Measurements from ENCODE around the gene FAM117B.
"Not testable (repeated sequence)": the region's sequence is repeated elsewhere in the genome, so short reads cannot be mapped to it uniquely, and the experiment has no call there.

Gene FAM117B

DNA sequence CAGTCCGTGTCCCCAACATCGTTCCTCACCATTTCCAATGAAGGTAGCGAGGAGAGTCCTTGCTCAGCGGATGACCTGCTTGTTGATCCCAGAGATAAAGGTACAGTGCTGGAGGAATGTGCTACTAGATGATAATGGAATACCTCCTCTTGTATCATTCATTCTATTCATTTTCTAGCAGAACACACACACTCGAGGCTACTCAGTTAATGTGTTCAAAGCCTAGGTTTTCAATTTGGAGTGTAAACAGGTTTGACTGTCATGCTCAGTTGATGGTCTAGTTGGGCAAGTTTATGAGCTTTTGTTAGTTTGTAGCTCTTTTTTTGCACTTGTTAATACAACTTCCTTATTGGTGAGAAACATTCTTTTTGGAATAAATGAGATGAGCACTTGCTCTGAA lies 122.6 kb downstream of the FAM117B start:
- DNase-seq (ENCODE audit: low read depth in 2 of 2, low spot score in 1 of 2): no peak

DNA sequence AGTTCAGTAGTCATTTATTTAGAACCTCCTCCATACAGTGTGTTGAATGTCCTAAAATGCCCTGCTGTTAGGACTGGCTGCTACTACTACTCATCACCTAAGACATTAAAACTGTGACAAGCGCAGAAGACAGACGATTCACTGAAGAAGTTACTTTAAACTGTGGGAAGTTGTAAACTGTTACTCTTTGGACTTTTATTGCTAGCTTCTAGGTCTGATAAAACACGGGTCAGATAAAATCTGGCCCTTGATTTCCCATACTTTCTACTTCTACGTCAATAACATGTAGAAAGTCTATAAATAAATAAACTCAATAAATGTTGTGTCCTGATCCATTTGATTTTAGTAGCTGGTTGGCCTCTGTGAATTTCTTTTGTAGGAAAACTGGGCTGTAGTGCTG lies 123.4 kb downstream of the FAM117B start:
- no peak for DNase-seq (ENCODE audit: low read depth in 2 of 2, low spot score in 1 of 2)

DNA sequence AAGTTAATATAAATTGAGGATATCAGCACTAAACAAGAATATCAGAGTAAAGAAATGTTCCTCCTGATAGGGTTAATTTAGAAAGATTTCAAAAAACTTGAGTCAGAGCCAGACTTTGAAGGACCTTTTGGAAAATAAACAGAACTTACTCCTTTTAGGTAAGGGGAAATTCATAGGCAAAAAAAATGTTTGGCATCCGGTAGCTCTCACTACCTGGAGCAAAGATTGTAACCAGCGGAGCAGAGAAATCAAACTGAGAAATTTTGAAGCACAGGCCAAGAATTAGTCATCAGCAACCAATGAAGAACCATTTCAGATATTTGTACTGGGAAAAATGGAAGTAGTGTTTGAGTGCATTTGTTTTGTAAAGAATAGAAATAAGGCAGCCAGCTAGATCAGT lies 123.8 kb downstream of the FAM117B start:
- DNase-seq (ENCODE audit: low read depth in 2 of 2, low spot score in 1 of 2): no peak

DNA sequence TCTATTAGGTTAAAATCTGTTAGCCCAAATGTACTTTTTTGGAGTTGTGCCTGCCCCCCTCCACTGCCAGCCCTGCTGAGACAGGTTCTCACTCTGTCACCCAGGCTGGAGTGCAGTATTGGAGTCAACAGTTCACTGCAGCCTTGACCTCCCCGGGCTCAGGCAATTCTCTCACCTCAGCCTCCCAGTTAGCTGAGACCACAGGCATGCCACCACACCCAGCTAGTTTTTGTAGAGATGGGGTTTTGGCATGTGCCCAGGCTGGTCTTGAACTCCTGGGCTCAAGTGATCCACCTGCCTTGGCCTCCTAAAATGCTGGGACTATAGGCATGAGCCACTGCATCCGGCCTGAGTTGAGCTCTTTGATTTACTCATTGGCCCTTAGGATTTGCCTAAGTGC lies 126.1 kb downstream of the FAM117B start:
- DNase-seq (ENCODE audit: low read depth in 2 of 2, low spot score in 1 of 2): no peak

DNA sequence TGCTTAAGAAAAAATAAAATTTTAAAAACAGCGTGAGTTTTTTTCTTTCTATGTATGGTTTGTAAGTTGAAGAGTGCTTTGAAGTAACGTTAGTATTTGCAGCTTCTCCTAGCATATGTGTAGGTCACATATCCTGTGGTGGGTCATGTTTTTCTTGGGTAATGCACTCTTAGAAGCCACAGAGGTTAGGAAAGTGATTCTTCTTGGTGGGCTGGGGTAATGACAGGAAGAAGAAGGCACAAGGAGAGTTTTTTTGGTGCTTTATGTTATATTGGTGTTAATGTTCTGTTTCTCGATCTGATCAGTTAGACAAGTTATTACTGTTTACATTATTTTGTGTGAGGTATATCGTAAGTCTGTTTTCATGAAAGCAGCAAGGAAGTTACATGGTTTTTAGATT lies 127.8 kb downstream of the FAM117B start:
- no peak for DNase-seq (ENCODE audit: low read depth in 2 of 2, low spot score in 1 of 2)

DNA sequence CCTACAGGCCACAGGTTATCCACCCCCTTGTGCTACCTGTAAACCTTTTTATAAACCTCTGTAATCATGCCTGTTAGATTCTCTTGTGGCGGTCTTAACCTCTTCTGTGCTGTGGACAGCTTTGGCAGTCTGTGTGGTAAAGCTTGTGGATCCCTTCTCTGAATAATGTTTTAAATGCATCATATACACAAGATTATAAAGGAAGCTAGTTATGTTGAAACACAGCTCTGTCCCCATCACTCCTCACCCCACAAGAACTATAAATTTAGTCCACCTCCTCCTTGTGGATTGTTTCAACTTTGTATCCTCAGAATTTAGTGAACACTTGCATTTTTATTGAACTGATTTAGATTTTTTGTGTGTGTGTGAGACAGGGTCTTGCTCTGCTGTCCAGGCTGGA lies 129.1 kb downstream of the FAM117B start:
- DNase-seq (ENCODE audit: low read depth in 2 of 2, low spot score in 1 of 2): no peak

DNA sequence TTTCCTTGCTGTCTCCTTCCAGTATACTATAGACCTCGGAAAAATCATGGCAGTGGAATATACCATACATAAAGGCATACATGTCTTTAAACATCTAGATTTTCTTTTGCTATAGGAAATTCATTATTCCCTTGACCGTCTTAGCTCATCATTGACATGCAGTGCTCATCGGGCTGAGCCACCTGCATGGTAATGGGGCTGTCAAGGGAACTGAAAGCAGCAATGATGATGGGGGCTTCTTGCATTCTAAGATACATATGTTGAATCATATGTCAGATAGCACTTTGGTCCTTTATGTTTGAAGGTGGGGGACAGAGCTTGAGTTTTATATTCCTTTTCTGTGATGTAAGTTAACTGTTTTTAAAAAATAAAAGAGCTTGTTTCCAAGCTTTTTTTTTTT lies 130.2 kb downstream of the FAM117B start:
- no peak for DNase-seq (ENCODE audit: low read depth in 2 of 2, low spot score in 1 of 2)

DNA sequence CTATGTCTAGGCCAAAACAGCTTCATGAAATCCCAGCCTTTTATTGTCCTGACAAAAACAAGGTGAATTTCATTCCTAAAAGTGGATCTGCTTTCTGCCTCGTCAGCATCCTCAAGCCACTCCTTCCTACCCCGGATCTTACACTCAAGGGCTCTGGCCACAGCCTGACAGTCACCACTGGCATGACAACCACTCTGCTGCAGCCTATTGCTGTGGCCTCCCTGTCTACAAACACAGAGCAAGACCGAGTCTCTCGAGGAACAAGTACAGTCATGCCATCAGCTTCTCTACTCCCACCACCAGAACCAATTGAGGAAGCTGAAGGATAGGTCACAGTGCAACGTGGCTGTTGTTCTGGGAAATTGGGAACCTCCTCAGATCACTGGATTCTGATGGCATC lies 130.7 kb downstream of the FAM117B start:
- DNase-seq (ENCODE audit: low read depth in 2 of 2, low spot score in 1 of 2): no peak

DNA sequence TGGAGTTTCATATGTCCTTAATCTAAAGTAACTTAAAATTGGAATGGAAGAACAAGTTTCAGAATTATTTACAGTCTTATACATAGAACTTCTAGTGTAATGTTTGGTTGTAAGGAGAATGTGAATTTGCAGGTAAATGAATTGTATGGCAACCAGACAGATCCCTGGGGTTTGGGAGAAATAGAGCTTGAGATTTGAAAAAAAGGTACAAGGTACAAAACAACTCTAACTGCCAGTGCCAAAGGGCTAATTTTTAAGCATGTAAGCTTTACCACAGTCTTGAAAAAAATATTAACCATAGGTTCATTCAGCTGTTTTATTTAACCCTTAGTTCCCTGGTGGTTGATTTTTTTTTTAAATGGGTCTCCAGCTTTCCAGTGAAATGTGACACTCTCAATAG lies 133.5 kb downstream of the FAM117B start:
- DNase-seq (ENCODE audit: low read depth in 2 of 2, low spot score in 1 of 2): no peak

DNA sequence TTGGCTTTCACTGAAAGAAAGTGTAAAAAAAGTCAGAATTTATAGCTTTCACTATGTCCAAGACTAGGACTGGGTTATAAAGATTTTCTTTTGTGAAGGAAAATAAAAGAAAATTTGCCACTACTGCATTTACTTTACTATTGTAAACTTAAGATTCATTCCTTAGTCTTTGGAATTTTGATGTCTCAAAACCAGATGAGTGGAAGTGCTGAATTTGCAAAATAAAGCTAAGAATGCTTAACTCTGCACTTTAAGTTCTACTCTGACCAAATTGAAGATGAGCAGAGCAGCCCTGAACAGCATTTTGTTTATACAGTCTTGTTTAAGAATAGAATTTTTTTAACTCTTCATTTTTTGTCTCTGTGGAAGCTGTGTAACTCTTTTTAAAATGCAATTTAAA lies 134.4 kb downstream of the FAM117B start:
- DNase-seq (ENCODE audit: low read depth in 2 of 2, low spot score in 1 of 2): no peak

DNA sequence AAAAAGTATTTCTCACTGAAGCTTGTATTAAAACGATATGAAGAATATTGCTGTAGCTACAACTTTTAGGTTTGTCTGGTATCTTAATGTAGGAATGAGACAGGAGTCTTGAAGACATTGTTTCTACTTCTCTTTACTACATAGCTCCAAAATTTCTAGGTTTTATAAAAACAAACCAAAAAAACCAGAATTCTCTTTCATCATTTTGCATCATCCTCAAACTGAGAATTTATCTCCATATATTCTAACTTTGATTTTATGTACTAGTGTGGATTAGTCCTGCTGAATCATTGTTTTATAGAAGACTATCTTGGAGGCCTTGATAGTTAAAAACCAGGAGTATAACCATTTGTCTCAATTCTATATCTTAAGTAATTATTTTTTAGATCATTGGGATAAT lies 136.6 kb downstream of the FAM117B start:
- DNase-seq (ENCODE audit: low read depth in 2 of 2, low spot score in 1 of 2): no peak

DNA sequence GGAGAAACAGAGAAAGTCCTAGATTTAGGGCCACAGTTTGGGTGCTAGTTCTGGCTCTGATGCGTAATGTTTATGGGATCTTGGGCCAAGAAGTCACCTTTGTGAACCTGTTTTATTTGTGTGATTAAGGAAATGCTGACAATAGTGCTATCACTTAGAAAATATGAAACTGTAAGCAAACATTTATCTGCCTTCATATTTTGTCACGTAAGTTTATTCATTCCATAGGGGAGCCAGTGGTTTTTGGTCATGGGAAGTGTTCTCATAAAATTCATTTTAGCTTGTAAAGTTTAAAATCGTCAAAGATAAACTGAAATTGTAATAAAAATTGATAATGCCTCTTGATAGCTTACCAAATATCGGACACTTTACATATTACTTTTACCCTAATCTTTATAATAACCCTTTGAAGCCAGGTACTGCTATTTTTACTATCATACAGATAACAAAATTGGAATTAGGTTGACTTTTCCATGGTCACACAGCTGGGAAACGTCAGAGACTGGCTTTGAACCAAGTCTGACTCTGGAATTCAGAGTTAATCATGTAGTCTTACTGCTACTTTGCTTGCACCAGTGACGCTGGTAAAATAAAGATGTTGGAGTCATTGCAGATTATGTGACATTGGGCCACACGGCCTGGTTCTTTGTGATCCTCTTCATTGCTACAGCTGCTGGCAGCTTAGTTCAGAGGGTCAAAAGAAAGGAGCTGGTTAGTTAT lies 137.1 kb downstream of the FAM117B start:
- no peak for DNase-seq (ENCODE audit: low read depth in 2 of 2, low spot score in 1 of 2)

DNA sequence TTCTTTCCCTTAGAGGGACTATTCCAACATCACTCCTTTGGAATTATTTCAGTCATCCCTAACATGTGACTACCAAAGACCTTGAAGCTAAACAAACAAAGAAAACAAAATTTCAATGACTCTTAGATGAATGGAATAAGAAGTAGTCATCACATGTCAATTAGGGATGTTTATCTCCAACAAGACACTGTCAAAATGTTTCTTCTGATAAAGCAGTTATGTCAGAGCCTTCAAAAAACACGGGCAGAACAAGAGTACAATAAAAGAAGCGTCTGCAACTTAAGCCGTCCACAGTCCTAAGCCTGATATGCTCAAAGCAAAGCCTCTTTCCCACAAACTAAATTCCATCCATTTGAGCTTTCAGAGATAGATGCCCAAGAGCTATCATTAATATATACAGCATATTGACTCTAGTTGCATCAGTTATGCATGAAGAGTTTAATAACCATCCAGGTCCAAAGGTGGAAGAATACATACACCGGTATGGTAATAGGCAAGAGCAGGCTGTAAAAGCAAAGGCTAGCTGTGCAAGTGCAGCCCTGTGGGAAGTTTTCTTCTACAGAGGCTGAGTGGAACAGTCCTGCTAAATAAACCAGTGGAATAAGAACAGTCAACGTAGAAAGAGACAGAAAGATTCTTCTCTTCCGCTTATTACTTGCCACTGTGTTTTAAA lies 138.7 kb downstream of the FAM117B start:
- no peak for DNase-seq (ENCODE audit: low read depth in 2 of 2, low spot score in 1 of 2)

DNA sequence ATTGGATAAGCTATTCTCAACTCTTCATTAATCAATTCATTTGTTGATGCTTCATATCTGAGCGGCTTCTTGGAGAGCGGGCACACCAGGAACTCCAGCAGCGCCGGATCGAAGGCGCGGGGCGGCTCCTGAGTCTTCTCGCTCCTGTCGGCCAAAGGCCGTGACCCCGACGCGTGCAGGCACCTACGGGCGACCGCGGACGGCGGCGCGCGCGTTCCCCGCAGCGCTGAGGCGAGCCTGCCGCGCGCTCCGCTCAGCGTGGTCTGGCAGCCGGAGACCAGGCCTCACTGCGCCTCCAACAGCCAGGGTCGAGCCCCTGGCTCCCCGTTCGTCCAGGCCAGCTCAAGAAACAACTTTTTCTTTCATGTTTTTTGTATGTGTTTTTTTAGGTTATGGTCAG lies 139.3 kb downstream of the FAM117B start:
- no peak for DNase-seq (ENCODE audit: low read depth in 2 of 2, low spot score in 1 of 2)

DNA sequence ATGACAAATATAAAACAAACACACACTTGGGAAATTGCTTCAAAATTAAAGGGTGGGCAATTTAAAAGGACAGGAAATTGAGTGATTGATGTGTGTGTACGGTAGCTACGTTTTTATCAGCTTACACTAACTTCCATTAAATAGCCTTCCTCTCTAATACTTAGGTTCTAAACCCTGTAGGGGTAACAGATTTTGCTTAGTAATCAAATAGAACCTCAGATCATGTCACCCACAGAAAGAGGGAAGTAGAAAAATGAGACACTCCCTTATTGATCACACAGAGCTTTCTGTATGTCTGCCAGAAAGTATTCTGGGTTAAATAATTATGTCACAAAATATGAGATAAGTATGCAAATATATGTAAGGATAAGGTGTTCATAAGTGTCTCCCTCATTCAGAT lies 143.4 kb downstream of the FAM117B start:
- DNase-seq (ENCODE audit: low read depth in 2 of 2, low spot score in 1 of 2): no peak

DNA sequence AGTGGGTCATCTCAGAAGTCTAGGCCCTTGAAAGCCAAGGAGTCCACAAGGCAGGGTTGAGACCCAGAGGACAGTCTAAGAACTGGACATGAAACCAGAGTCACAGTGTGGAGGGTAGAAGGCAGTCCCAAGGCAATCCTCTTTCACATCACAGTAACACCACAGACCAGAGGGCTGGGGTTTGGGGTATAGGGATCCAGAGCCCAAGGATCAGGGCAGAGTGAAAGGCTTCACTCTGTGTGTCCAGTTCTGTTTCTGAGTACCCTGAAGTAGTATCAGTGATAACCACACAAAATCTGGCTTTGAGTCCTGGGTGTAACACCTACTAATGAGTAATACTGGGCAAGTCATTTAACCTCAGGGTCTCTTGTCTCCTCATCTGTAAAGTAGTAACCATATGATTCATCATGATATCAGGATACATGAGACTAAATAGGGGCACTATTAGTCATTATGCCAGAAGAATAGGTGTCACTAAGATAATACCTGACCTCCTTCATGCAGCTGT lies 145.8 kb downstream of the FAM117B start:
- no peak for DNase-seq (ENCODE audit: low read depth in 2 of 2, low spot score in 1 of 2)

DNA sequence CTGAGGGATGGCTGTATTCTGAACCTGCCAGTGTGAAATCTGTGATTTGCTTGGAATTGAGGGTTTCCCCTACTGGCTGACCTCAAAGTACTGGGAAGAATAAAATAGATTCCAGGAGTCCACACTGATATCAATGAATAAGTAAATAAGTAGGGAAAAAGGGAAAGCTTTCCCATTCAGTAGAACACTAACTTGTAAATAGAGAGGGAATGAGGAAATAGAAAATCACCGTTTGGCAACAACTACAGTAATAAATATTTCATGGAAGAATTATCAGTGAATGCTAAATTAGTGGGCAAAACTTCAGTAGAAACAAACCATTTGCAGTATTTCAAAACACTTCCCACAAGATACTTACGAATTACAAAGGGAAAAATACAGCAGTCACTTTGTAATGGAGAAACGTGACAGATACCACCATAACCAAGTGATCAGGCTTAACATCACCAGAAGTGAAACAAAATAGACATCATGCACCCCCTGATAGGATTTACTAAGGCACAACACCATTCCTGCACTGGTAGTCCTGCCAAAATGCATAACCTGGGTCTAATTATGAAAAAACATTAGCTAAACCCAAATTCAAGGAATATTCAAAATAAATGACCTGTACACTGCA lies 148.3 kb downstream of the FAM117B start:
- DNase-seq (ENCODE audit: low read depth in 2 of 2, low spot score in 1 of 2): no peak

DNA sequence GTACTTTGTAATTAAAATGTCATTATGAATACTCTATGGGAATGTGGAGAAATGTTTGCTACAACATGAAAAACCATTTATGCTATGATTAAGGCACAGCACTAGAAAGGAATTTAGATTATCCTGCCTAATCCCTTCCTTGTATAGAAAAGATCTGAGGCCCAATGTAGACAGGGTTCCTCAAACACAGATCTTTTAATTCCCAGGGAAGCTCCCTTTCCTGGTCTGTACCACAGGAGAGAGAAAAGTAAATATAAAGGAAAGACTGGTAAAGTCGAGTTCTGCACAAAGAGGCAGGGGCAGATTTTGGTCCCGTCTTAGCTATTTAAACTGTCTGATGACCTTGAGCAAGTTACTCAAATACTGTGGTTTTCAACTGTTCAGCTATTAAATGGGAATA lies 152.1 kb downstream of the FAM117B start:
- no peak for DNase-seq (ENCODE audit: low read depth in 2 of 2, low spot score in 1 of 2)

DNA sequence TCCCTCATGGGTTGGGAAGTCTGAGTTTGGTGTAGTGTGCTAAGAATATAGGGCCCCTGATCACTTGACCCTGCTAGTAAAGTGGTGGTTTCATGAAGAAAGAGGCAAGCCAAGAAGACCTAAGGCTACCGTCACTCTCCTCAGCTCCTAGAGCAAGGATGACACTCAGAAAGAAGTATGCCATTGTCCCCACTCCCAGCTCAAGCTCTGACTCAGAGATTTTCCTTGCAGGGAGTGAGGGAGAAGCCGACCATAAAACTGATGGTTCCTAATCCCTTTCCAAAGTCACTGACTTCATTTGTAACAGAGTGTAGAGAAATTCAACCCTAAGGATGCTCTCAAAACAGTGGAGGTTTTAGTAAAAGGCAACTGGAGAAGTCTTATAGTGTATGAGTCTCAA lies 155.9 kb downstream of the FAM117B start:
- no peak for DNase-seq (ENCODE audit: low read depth in 2 of 2, low spot score in 1 of 2)

DNA sequence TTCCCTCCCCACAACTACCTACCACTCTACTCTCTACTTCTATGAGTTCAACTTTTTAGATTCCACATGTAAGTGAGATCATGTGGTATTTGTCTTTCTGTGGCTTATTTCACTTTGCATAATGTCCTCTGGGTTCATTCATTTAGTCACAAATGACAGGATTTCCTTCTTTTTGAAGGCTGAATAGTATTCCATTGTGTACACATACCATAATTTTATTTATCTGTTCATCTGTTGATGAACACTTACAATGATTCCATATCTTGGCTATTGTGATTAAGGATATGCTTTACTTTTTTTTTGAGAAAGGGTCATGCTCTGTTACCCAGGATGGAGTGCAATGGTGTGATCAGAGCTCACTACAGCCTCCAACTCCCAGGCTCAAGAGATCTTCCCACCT lies 163.2 kb downstream of the FAM117B start:
- no peak for DNase-seq (ENCODE audit: low read depth in 2 of 2, low spot score in 1 of 2)

DNA sequence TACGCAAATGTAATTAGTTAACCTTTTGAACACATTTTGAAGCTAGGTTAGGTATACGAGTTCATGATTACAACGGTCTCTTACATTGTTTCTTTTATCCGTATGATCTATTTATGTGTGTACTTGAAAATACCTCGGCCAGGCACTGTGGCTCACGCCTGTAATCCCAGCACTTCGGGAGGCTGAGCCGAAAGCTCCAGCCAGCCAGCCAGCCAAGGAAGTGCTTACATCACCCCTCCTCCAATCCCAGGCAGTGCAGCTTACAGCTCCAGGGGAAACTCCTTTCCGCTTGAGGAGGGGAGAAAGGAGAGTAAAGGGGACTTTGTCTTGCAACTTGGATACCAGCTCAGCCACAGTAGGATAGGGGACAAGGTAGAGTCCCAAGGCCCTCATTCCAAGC lies 171.1 kb downstream of the FAM117B start:
- DNase-seq (ENCODE audit: low read depth in 2 of 2, low spot score in 1 of 2): not testable (repeated sequence)

DNA sequence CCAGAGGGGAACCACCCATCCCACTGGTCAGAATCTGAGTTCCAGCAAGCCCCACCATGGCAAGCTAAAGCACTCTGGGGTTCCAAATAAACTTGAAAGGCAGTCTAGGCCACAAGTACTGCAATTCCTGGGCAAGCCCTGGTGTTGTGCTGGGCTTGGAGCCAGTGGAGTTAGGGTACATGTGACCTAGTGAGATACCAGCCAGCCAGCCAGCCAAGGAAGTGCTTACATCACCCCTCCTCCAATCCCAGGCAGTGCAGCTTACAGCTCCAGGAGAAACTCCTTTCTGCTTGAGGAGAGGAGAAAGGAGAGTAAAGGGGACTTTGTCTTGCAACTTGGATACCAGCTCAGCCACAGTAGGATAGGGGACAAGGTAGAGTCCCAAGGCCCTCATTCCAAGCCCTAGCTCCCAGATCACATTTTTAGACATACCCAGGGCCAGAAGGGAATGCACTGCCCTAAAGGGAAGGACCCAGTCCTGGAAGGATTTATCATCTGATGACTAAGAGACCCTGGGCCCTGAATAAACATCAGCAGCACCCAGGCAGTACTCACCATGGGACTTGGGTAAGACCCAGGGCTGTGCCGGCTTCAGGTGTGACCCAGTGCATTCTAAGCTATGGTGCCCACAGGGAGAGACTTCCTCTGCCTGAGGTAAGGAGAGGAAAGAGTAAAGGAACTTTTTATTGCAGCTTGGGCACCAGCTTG lies 172.8 kb downstream of the FAM117B start:
- not testable (repeated sequence) for DNase-seq (ENCODE audit: low read depth in 2 of 2, low spot score in 1 of 2)

Data from stimulated activated CD8-positive, alpha-beta memory T cell treated with anti-CD3 and anti-CD28 coated beads, Interleukin-4, amount 100 ng/mL, for 4 hours (primary cell).